CD4-positive, alpha-beta T cell (primary cell): Measurements from ENCODE around the gene NKTR. TPM values are rescaled to one million over a fixed set of nuclear protein-coding genes. Genes with fewer than 3 reads are reported as not detected.

Experiments used
- ATAC-seq: fragments of 200-7000 bp; cut with Tn5 transposase; one replicate; pipeline ENCODE4 v1.10.0; 2022; ENCODE audit warnings: mild to moderate bottlenecking; ENCODE audit not compliant: poor library complexity
- CTCF ChIA-PET: fragments of 350-600 bp; sonication (Branson Sonifier 250); formaldehyde crosslinking; loops from one replicate; lab custom pipeline; 2021; ENCODE audit warnings: antibody characterized with exemption, inconsistent platforms; lab: Charles Lee
- POLR2A ChIA-PET: fragments of 350-600 bp; sonication (Branson Sonifier 250); formaldehyde crosslinking; loops from one replicate; lab custom pipeline; 2021; ENCODE audit warnings: antibody characterized with exemption, inconsistent platforms; lab: Charles Lee
- DNase-seq, 14 experiments: peaks; one replicate each; pipeline ENCODE4 v3.0.0-alpha.2; 2013 to 2020; ENCODE audit warnings: mixed read lengths in 2 of 14
- H3K27ac ChIP-seq, 2 donors: one replicate each; pipeline versions ENCODE4 v1.5.1 to v1.7.0; 2013; ENCODE audit warnings: low read length in 2 of 2, low read depth in 1 of 2, mild to moderate bottlenecking in 1 of 2
- H3K27me3 ChIP-seq, 2 experiments: 1 replicate in 1 of 2; 2 replicates in 1 of 2; pipeline versions ENCODE4 v1.6.1 to v1.7.0; 2013; ENCODE audit warnings: low read length in 2 of 2, control low read depth in 1 of 2, mild to moderate bottlenecking in 1 of 2, moderate library complexity in 1 of 2; ENCODE audit not compliant: insufficient read depth in 2 of 2, control insufficient read depth in 1 of 2
- H3K36me3 ChIP-seq: one replicate; pipeline ENCODE4 v1.6.1; 2013; ENCODE audit warnings: low read length, control low read depth; ENCODE audit not compliant: insufficient read depth
- H3K4me1 ChIP-seq: one replicate; pipeline ENCODE4 v1.6.1; 2013; ENCODE audit warnings: low read length, control low read depth; ENCODE audit not compliant: insufficient read depth
- H3K4me3 ChIP-seq: one replicate; pipeline ENCODE4 v1.5.1; 2013; ENCODE audit warnings: mild to moderate bottlenecking, low read length, moderate library complexity
- H3K9me3 ChIP-seq, 2 experiments: 1 replicate in 1 of 2; 2 replicates in 1 of 2; pipeline versions ENCODE4 v1.6.1 to v1.7.0; 2013; ENCODE audit warnings: low read length in 2 of 2, mild to moderate bottlenecking in 2 of 2, control low read depth in 1 of 2, moderate library complexity in 1 of 2; ENCODE audit not compliant: control insufficient read depth in 1 of 2, insufficient read depth in 1 of 2
- H3K27ac Mint-ChIP-seq: one replicate; pipeline ENCODE4 v1.8.0; 2020; ENCODE audit warnings: mixed read lengths
- H3K27me3 Mint-ChIP-seq: one replicate; pipeline ENCODE4 v1.8.0; 2021; ENCODE audit warnings: mixed read lengths
- H3K36me3 Mint-ChIP-seq: one replicate; pipeline ENCODE4 v1.8.0; 2021; ENCODE audit warnings: low read depth, mixed read lengths
- H3K4me1 Mint-ChIP-seq: one replicate; pipeline ENCODE4 v1.8.0; 2021; ENCODE audit warnings: low read depth, mixed read lengths
- H3K4me3 Mint-ChIP-seq: one replicate; pipeline ENCODE4 v1.8.0; 2020; ENCODE audit warnings: mild to moderate bottlenecking, mixed read lengths
- H3K9me3 Mint-ChIP-seq: one replicate; pipeline ENCODE4 v1.8.0; 2020; ENCODE audit warnings: mixed read lengths
- intact Hi-C, 2 experiments: fragments of 100-400 bp; cut with DNase I in 1 of 2; cut with micrococcal nuclease in 1 of 2; formaldehyde crosslinking; loops; one replicate each; pipeline versions ENCODE4 v1.15.1 to v1.9.0; 2023 to 2025; cut with DNase I, micrococcal nuclease
- total RNA-seq, 174 experiments: library from RNA in 2 of 174; stranded (reverse) in 2 of 174; gene quantifications; one replicate each; pipeline ENCODE4 v1.2.3 and lab custom pipeline; 2021 to 2026
- TF ChIP-seq, protein P1 (sequence below): fragments of 200-600 bp; IDR thresholded peaks from one replicate; pipeline ENCODE4 v1.8.0; 2022; ENCODE audit warnings: antibody characterized with exemption, mild to moderate bottlenecking

NKTR gene
- total RNA-seq, 2 experiments from 2014 or later, result 236 to 249 TPM

DNA sequence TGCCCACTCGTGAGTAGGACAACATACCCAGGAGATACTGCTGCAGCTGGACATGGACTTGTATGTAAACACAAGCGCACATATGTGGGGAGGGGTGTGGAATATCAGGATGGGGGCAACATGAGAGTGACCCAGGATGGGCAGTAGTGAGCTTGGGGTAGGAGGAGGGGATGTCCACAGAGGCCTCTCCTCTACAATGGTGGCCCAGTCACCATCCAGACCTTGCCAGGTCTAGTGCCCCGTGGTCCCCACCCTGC is 52.7 kb downstream of the NKTR start:
- H3K4me1 Mint-ChIP-seq, result peaks cover 29% of the 10 kb centered on the region
- Histone ChIP-seq H3K27ac (no peak overlapping the region), H3K36me3 (peaks cover 4% of the 10 kb centered on the region), H3K4me1 (peaks cover 31% of the 10 kb centered on the region), H3K4me3 (peak overlapping the region; percentile 60), H3K27me3 (no peaks in the 10 kb centered on the region), H3K9me3 (no peaks in the 10 kb centered on the region)
- no peak for ATAC-seq
- ChIA-PET CTCF (no interaction called here), POLR2A (no interaction called here)
- H3K9me3 Mint-ChIP-seq, result no peaks in the 10 kb centered on the region
- peaks cover 8% of the 10 kb centered on the region for H3K36me3 Mint-ChIP-seq
- no peaks in the 10 kb centered on the region for H3K27me3 Mint-ChIP-seq
- DNase-seq, result no peak
- H3K4me3 Mint-ChIP-seq, result peak overlapping the region; percentile 76
- H3K27ac Mint-ChIP-seq, result no peak overlapping the region
- intact Hi-C loops, result loop anchor here in 1 of 2 experiments (5.0 kb wide), 1 partner anchor 89 kb away; no protein-coding TSS in a partner anchor
- TF ChIP-seq, protein P1, sequence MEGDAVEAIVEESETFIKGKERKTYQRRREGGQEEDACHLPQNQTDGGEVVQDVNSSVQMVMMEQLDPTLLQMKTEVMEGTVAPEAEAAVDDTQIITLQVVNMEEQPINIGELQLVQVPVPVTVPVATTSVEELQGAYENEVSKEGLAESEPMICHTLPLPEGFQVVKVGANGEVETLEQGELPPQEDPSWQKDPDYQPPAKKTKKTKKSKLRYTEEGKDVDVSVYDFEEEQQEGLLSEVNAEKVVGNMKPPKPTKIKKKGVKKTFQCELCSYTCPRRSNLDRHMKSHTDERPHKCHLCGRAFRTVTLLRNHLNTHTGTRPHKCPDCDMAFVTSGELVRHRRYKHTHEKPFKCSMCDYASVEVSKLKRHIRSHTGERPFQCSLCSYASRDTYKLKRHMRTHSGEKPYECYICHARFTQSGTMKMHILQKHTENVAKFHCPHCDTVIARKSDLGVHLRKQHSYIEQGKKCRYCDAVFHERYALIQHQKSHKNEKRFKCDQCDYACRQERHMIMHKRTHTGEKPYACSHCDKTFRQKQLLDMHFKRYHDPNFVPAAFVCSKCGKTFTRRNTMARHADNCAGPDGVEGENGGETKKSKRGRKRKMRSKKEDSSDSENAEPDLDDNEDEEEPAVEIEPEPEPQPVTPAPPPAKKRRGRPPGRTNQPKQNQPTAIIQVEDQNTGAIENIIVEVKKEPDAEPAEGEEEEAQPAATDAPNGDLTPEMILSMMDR, result no peak

DNA sequence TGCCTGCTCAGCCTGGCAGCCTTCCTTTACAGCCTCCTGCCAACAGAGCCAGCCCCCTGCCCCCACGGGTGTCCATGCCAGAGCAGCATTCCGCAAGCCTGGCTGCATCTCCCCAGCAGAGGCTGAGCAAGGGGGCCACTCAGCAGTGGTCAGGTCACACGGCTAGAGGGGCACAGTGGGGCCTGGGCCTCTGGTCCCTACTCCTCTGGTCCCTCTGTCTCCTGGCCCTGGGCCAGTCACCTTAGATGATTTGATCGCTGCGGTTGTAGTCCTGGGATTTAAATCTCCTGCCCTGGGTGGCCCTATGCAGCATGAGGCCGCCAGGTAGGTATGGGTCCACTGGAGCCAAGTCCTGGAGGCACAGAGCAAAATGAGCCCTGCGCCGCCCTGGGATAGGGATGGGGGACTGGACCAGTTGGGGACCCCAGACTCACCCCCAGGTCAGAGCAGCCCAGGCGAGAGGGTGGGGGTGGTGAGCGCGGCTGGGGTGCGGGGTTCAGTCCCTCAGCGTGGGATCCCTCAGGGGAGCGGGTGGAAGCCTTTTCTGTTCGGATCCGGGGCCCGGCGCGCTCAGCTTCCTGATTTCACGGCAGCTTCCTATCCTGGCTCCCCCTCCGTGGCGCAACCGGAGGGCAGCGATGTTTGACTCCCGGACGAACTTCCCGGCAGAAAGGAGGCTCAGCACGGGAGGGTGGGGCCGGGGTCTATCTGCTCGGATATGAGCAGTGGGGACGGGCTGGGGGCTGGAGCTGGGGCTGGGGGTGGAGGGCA is 53.3 kb downstream of the NKTR start, which contains the start of gene ZBTB47:
ZBTB47 (plus strand) TSS at position 138 of the 771 bp plus-strand sequence. CDS start 4,659 bp downstream, outside the sequence.
- no peaks in the 10 kb centered on the region for H3K27me3 Mint-ChIP-seq
- H3K27ac Mint-ChIP-seq, result peak within 1 kb of the TSS; percentile 44
- H3K36me3 Mint-ChIP-seq, result peaks cover 8% of the 10 kb centered on the region
- H3K4me3 Mint-ChIP-seq, result peak within 1 kb of the TSS; percentile 90
- Histone ChIP-seq H3K27me3 (no peaks in the 10 kb centered on the region), H3K27ac (no peak within 1 kb of the TSS), H3K36me3 (peaks cover 2% of the 10 kb centered on the region), H3K4me3 (peak within 1 kb of the TSS; percentile 60), H3K9me3 (no peaks in the 10 kb centered on the region), H3K4me1 (peaks cover 31% of the 10 kb centered on the region)
- intact Hi-C loops, result loop anchor here in 1 of 2 experiments (5.0 kb wide), 1 partner anchor 89 kb away; no protein-coding TSS in a partner anchor
- H3K9me3 Mint-ChIP-seq, result no peaks in the 10 kb centered on the region
- TF ChIP-seq, protein P1, result no peak
- ATAC-seq (peak; percentile 19), DNase-seq (peak in 3 of 14 experiments; percentile 31 to 45 (median 37))
- ChIA-PET CTCF (interaction anchor here (0.9 kb wide), 1 partner anchor 71 kb away, joined by 3 read pairs; the partner anchor contains the start of gene SEC22C), POLR2A (interaction anchor here (1.0 kb wide), 2 partner anchors 10 to 53 kb away, joined by 3 read pairs; partner anchors contain the start of gene NKTR)
- H3K4me1 Mint-ChIP-seq, result peaks cover 29% of the 10 kb centered on the region

DNA sequence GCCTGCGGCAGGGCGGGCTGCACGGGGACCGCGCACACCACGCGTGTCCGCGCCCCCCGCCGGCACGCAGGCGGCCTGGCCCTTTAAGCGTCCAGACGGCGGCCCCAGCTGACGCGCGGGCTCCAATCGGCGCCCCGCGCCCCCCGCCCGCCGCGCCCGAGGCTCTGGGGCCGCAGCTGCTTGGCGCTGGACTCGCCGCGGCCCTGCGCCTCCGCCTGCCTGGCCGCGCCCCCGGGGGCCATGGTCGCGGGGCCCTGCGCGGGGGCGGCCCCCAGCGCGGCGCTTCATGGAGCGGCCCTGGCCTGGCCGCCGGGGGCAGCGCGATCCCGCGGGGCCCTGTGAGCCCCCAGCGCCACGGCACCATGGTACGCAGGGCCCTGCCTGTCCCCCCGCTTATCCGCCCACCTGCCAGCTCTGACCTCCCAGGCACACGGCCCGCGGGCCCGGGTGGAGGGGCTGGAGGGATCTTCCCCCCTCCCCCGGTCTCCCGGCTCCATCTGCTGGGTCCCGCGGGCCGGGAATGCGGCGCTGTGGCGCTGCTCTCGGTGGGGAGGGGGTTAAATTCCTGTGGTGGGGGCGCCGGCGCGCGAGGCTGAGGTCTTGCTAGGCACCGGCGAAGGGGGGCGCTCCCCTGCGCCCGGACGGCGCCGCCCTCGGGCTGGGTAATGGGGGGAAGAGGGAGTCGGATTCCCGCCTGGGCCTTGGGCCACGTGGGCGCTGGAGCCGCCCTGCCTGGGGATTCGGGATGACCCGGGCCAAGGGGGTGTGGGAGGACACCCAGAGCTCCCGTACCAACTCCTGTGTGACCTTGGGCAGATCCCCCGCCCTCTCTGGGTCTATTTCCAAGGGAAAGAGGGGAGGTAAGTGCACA is 54.1 kb downstream of the NKTR start:
- no peaks in the 10 kb centered on the region for H3K36me3 Mint-ChIP-seq
- DNase-seq, result peak in 4 of 14 experiments; percentile 13 to 54 (median 36)
- H3K27me3 Mint-ChIP-seq, result no peaks in the 10 kb centered on the region
- peak; percentile 54 for ATAC-seq
- H3K4me1 Mint-ChIP-seq, result peaks cover 23% of the 10 kb centered on the region
- Histone ChIP-seq H3K27me3 (no peaks in the 10 kb centered on the region), H3K27ac (no peak overlapping the region), H3K4me1 (peaks cover 31% of the 10 kb centered on the region), H3K4me3 (peak overlapping the region; percentile 60), H3K36me3 (no peaks in the 10 kb centered on the region), H3K9me3 (no peaks in the 10 kb centered on the region)
- TF ChIP-seq, protein P1, result no peak
- H3K9me3 Mint-ChIP-seq, result no peaks in the 10 kb centered on the region
- ChIA-PET CTCF (interaction anchor here (0.9 kb wide), 2 partner anchors 9 to 72 kb away, joined by 3 read pairs; partner anchors contain the start of gene SEC22C), POLR2A (interaction anchor here (1.0 kb wide), 2 partner anchors 11 to 54 kb away, joined by 3 read pairs; partner anchors contain the start of gene NKTR)
- intact Hi-C loops, result loop anchor here in 1 of 2 experiments (5.0 kb wide), 1 partner anchor 88 kb away; no protein-coding TSS in a partner anchor
- H3K4me3 Mint-ChIP-seq, result peak overlapping the region; percentile 60
- H3K27ac Mint-ChIP-seq, result no peak overlapping the region
